Choroid plexus epithelial cell (primary cell): ENCODE results near the gene WBP1L.
"Not testable (repeated sequence)": the region's sequence is repeated elsewhere in the genome, so short reads cannot be mapped to it uniquely, and the experiment has no call there.

ENCODE experiments used
- DNase-seq: peaks from one replicate; pipeline ENCODE4 v3.0.0-alpha.2; 2010; ENCODE audit warnings: low read depth
- H3K4me3 ChIP-seq: 2 replicates; pipeline ENCODE4 v1.5.1; 2011; ENCODE audit warnings: low read depth, mild to moderate bottlenecking, control low read depth, low read length, moderate library complexity
- TF ChIP-seq, protein P1 (sequence below): conservative IDR thresholded peaks from 2 replicates; pipeline ENCODE4 v1.5.1; 2011; ENCODE audit warnings: low read depth, mild to moderate bottlenecking, control low read depth, inconsistent platforms, low read length, moderate library complexity

Gene WBP1L

DNA sequence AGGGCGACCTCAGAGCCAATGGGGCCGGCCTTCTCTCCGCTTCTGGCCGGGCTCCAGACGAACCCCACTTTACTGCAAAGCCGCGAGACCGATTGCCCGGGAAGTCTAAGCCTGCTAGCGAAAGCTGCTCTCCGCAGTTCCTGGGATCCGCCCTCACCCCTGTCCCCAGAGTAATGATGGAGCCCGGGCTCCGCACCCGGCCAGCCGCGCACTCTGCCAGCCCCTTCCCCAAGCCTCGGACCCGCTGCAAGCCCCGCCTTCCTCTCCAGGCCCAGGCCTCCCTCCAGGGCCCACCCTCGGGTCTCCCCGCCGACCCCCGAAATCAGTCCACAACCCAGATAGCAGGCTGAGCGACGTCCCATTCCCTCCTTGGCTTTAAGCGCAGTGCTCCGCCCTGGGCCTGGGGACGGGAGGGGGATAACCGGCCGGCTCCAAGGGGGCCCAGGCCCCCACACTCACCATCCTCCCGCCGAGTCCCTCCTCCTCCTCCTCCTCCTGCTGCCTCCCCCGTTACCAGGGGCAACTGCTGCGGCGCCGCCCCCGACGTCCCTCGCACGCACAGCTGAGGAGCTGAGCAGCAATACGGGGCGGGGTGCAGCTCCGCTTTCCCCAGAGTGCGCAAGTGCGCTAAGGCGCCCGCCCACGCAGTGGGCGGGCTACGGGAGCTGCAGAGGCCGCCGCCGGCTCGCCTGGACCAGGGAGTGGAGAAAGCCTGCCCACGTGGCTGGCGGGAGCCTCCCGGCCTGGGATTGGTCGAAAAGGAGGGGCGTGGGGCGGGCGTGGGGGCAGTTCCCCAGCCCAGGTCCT, 29.7 kb upstream of the WBP1L start, which contains the start of gene ARL3:
Gene ARL3, minus strand, starts transcription at position 584 of the 807 bp plus-strand sequence. Its CDS starts 122 bp downstream, at position 462.
- peak within 1 kb of the TSS; percentile 93 for H3K4me3 ChIP-seq
- DNase-seq = peak; percentile 99
- TF ChIP-seq, protein P1, sequence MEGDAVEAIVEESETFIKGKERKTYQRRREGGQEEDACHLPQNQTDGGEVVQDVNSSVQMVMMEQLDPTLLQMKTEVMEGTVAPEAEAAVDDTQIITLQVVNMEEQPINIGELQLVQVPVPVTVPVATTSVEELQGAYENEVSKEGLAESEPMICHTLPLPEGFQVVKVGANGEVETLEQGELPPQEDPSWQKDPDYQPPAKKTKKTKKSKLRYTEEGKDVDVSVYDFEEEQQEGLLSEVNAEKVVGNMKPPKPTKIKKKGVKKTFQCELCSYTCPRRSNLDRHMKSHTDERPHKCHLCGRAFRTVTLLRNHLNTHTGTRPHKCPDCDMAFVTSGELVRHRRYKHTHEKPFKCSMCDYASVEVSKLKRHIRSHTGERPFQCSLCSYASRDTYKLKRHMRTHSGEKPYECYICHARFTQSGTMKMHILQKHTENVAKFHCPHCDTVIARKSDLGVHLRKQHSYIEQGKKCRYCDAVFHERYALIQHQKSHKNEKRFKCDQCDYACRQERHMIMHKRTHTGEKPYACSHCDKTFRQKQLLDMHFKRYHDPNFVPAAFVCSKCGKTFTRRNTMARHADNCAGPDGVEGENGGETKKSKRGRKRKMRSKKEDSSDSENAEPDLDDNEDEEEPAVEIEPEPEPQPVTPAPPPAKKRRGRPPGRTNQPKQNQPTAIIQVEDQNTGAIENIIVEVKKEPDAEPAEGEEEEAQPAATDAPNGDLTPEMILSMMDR = no peak

DNA sequence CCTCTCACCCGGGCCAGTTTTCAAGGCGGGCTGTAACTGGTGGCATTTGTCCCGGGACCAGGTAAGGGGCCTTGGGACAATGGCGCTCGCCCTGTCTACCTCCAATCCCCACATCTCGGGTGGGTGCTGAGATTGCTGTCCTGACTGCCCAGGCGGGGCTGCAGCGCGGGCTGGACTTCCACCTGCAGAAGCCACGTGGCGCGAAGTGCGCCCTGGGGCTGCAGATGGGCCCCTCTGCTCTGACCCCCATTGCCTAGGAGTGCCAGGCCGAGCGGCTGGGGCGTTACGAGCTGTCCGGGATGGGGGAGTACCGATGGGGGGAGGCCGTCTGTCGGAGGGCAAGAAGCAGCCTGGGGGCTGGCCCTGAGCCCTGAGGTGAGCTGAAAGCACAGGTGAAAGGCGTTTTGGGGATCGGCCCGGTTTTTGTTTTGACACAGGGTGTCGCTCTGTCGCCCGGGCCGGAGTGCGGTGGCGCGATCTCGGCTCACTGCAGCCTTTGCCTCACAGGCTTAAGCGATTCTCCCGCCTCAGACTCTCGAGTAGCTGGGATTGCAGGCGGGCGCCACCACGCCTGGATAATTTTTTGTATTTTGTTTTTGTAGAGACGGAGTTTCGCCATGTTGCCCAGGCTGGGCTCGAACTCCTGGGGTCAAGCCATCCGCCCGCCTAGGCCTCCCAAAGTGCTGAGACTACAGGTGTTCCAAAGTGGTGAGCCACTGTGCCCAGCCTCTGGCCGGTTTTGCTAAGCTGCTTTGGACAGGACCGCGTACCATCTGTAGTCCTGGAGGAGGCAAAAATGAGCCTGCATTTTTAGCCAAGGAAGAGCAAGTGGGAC, 28.9 kb upstream of the WBP1L start, which contains the start of gene SFXN2:
Gene SFXN2, plus strand, starts transcription at position 16 of the 835 bp plus-strand sequence. CDS start 12,001 bp downstream, outside the sequence.
- DNase-seq = no peak
- peak within 1 kb of the TSS; percentile 93 for H3K4me3 ChIP-seq
- TF ChIP-seq, protein P1 = no peak

DNA sequence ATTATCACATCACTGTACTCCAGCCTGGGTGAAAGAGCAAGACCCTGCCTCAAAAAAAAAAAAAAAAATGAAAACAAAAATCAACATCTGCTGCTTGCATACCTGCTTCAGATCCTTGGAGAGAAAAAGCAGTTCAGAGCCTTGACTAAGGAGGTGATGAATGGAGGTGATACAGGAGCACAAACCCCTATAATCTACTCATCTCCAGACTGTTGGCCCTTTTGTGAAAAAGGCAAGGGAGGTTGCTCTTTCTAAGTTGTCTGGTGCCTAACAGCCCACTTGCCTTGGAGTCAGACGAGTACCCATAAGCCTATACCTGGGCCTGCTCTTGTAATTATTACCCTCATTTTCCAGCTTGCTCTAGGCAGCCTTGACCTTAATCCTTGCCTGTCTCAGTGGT, 27.9 kb upstream of the WBP1L start:
- H3K4me3 ChIP-seq = no peak overlapping the region
- DNase-seq = no peak
- TF ChIP-seq, protein P1 = no peak

DNA sequence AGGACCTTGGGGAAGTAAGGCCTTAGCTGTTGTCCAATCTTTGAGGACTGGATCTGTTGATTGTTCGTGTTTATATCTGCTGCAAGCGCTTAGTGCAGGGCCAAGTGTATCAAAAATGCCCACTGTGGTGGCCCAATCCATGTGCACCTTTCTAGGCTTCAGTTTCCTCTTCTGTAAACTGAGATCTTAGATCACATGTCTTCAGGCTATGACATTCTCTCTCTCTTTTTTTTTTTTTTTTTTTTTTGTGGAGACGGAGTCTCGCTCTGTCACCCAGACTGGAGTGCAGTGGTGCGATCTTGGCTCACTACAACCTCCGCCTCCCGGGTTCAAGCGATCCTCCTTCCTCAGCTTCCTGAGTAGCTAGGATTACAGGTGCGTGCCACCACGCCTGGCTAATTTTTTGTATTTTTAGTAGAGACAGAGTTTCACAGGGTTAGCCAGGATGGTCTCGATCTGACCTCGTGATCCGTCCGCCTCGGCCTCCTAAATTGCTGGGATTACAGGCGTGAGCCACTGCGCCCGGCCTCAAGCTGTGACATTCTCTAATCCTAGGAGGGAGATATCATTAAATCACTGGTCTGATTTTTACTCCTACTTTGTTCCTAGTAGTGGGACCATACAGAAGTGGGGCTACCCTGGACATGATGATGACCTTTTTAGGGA, 26.7 kb upstream of the WBP1L start:
- H3K4me3 ChIP-seq, DNase-seq: not testable (repeated sequence)

DNA sequence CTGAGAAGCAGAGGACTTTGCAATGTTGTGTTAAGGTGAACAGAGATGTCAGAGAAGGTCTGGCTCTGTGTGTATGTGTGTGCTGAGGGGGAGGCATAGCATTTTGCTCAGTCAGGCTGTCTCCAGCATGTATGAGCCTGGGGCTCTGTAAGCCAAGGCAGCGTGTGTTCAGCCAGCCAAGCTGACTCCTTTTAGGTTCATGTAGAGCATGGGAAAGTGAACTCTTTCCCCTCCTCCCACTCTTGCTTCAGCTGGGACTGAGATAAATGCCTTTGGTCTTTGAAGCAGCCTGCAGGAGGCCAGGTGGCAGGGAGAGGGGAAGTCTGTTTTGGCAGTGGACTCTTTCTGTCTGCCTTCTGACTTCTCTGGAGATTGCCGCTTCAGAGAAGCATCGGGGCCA, 25.5 kb upstream of the WBP1L start:
- DNase-seq = peak; percentile 93
- no peak overlapping the region for H3K4me3 ChIP-seq
- TF ChIP-seq, protein P1 = no peak

DNA sequence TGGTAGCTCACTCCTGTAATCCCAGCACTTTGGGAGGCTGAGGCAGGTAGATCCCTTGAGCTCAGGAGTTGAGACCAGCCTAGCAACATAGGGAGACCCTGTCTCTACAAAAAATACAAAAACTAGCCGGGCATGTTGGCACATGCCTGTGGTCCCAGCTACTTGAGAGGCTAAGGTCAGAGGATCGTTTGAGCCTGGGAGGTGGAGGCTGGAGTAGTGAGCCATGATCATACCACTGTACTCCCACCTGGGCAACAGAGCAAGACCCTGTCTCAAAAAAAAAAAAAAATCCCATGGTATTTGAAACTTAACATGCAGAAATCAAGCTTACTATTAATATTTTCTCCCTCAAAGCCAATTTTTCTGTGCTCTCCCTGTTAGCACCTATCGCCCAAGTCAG, 23.4 kb upstream of the WBP1L start:
- TF ChIP-seq, protein P1 = no peak
- H3K4me3 ChIP-seq = no peak overlapping the region
- no peak for DNase-seq
